GM23338 (cell line): ENCODE measurements around the gene LZIC. TPM values are rescaled to one million over a fixed set of nuclear protein-coding genes. Genes with fewer than 3 reads are reported as not detected.

Experiments used
- ATAC-seq: fragments of 200-7000 bp; cut with Tn5 transposase; 3 replicates; pipeline ENCODE4 v1.9.1; 2020
- DNase-seq: peaks from one replicate; pipeline ENCODE4 v3.0.0-alpha.2; 2015; ENCODE audit warnings: low spot score
- H2AFZ ChIP-seq: fragments of 200-600 bp; sonication (generic); 2 replicates; pipeline ENCODE4 v1.8.0; 2016; ENCODE audit warnings: antibody characterized with exemption, mild to moderate bottlenecking, moderate library complexity
- H3F3A ChIP-seq: fragments of 200-600 bp; sonication (generic); replicated peaks from 2 replicates; pipeline ENCODE4 v1.8.0; 2017; ENCODE audit warnings: antibody characterized with exemption, mixed run types, low read depth
- H3K27ac ChIP-seq: fragments of 200-600 bp; sonication (generic); 2 replicates; pipeline ENCODE4 v1.6.1; 2016; ENCODE audit warnings: low read depth
- H3K27me3 ChIP-seq: fragments of 200-600 bp; sonication (generic); 2 replicates; pipeline ENCODE4 v1.8.0; 2016; ENCODE audit warnings: mild to moderate bottlenecking, mixed run types, moderate library complexity; ENCODE audit not compliant: insufficient read depth
- H3K36me3 ChIP-seq: fragments of 200-600 bp; sonication (generic); 2 replicates; pipeline ENCODE4 v1.8.0; 2016; ENCODE audit warnings: mild to moderate bottlenecking; ENCODE audit not compliant: insufficient read depth
- H3K4me1 ChIP-seq: fragments of 200-600 bp; sonication (generic); 2 replicates; pipeline ENCODE4 v1.8.0; 2016; ENCODE audit warnings: mild to moderate bottlenecking, moderate library complexity; ENCODE audit not compliant: insufficient read depth
- H3K4me2 ChIP-seq: fragments of 200-600 bp; sonication (generic); 2 replicates; pipeline ENCODE4 v1.7.1; 2017; ENCODE audit warnings: mixed run types
- H3K4me3 ChIP-seq: fragments of 200-600 bp; sonication (generic); 2 replicates; pipeline ENCODE4 v1.6.1; 2016; ENCODE audit warnings: mixed run types
- H3K79me2 ChIP-seq: fragments of 200-600 bp; sonication (generic); replicated peaks from 2 replicates; pipeline ENCODE4 v1.8.0; 2017; ENCODE audit warnings: mild to moderate bottlenecking; ENCODE audit not compliant: insufficient read depth
- H3K9me2 ChIP-seq: fragments of 200-600 bp; sonication (generic); 2 replicates; pipeline ENCODE4 v1.8.0; 2017; ENCODE audit not compliant: insufficient read depth
- H4K20me1 ChIP-seq: fragments of 200-600 bp; sonication (generic); replicated peaks from 2 replicates; pipeline ENCODE4 v1.8.0; 2017; ENCODE audit warnings: mild to moderate bottlenecking; ENCODE audit not compliant: insufficient read depth
- H3K27ac Mint-ChIP-seq: 2 replicates; pipeline ENCODE4 v1.8.0; 2020; ENCODE audit warnings: inconsistent platforms, mild to moderate bottlenecking, moderate library complexity, mixed read lengths
- H3K27me3 Mint-ChIP-seq: 3 replicates; pipeline ENCODE4 v1.8.0; 2022; ENCODE audit warnings: low read depth, mild to moderate bottlenecking, moderate library complexity, mixed read lengths, inconsistent platforms; ENCODE audit not compliant: insufficient read depth, poor library complexity
- H3K36me3 Mint-ChIP-seq: 3 replicates; pipeline ENCODE4 v1.8.0; 2021; ENCODE audit warnings: low read depth, mild to moderate bottlenecking, inconsistent platforms, moderate library complexity, mixed read lengths
- H3K4me1 Mint-ChIP-seq: 3 replicates; pipeline ENCODE4 v1.8.0; 2020; ENCODE audit warnings: mild to moderate bottlenecking, inconsistent platforms, mixed read lengths
- H3K4me3 Mint-ChIP-seq: 3 replicates; pipeline ENCODE4 v1.8.0; 2021; ENCODE audit warnings: moderate library complexity, mild to moderate bottlenecking, inconsistent platforms, mixed read lengths
- H3K9me3 Mint-ChIP-seq: 3 replicates; pipeline ENCODE4 v1.8.0; 2020; ENCODE audit warnings: moderate library complexity, mild to moderate bottlenecking, inconsistent platforms, mixed read lengths
- CREB1 ChIP-seq: fragments of 250-450 bp; sonication (Bioruptor Pico); IDR thresholded peaks from 2 replicates; pipeline ENCODE4 v1.5.0; 2020; ENCODE audit warnings: low read depth, mild to moderate bottlenecking, moderate library complexity
- EZH2phosphoT487 ChIP-seq: fragments of 200-600 bp; sonication (generic); IDR thresholded peaks from one replicate; pipeline ENCODE4 v1.8.1; 2018; ENCODE audit warnings: antibody characterized with exemption; ENCODE audit not compliant: unreplicated experiment
- JUNB ChIP-seq: IDR thresholded peaks from one replicate; pipeline ENCODE4 v1.6.1; 2016; ENCODE audit warnings: antibody characterized with exemption; ENCODE audit not compliant: unreplicated experiment
- NANOG ChIP-seq: IDR thresholded peaks from 2 replicates; pipeline ENCODE4 v1.6.1; 2016; ENCODE audit warnings: antibody characterized with exemption, borderline replicate concordance
- ZNF331 ChIP-seq: fragments of 250-450 bp; sonication (Bioruptor Pico); IDR thresholded peaks from 2 replicates; pipeline ENCODE4 v1.5.0; 2020; ENCODE audit warnings: low read depth, mild to moderate bottlenecking, moderate library complexity
- polyA plus RNA-seq: library from polyadenylated mRNA; unstranded; fragments of >200 nt; fragmentation: Nextera tagmentation; extraction: Ambion mirVana; gene quantifications from 2 replicates; pipeline ENCODE4 v1.2.1, GENCODE V29; 2016
- total RNA-seq: library from RNA; depleted of rRNA; stranded (reverse); fragments of >200 nt; shearing (Covaris generic); gene quantifications from 2 replicates; pipeline ENCODE4 v1.2.3, GENCODE V29; 2014
- TF ChIP-seq, protein P1 (sequence below): IDR thresholded peaks from 2 replicates; pipeline ENCODE4 v1.6.1; 2016; ENCODE audit warnings: antibody characterized with exemption
- TF ChIP-seq, protein P2 (sequence below), 2 experiments: fragments of 200-600 bp in 1 of 2; sonication (generic) in 1 of 2; conservative IDR thresholded peaks; 2 replicates each; pipeline versions ENCODE4 v1.5.1 to v1.6.1; 2016 to 2017; ENCODE audit warnings: antibody characterized with exemption in 2 of 2, low read depth in 2 of 2, mild to moderate bottlenecking in 2 of 2, moderate library complexity in 1 of 2
- TF ChIP-seq, protein P3 (sequence below): IDR thresholded peaks from one replicate; pipeline ENCODE4 v1.6.1; 2018; ENCODE audit warnings: antibody characterized with exemption; ENCODE audit not compliant: unreplicated experiment

LZIC gene
- total and polyA plus RNA-seq, 2 experiments from 2014 or later, result 19.4 to 23.5 TPM

DNA sequence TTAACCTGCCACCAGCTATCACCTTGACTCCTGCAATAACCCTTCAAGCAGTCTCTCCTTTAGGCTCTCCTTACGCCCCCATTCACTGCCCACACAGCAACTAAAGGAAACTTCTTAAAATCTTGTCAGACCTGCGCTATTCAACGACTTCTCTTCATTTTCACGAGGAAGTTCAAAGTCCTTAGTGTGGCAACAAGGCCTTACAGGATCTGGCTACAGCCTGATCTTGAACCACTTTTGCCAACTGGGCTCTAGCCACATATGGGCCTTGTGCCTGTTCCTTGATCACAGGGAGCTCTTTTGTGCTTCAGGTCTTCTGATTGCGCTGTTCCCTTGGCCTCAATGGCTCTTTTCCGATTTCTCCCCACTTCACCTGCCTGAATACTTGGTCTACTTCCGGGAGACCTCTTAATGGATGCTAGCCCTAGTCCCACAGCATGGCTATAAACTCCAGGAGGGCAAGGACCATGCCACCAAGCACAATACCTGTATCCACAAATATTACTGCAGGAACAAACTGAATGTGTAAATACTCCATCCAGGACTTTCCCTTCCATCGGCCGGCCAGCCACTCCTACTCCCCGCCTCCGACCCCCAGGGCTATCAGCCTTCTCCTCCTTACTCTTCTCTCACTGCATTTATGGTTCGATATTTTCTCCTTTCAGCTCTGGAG, 30.8 kb downstream of the LZIC start:
- Histone ChIP-seq H3K27me3 (no peaks in the 10 kb centered on the region), H3K9me2 (no peaks in the 10 kb centered on the region), H2AFZ (no peak overlapping the region), H3K4me3 (no peak overlapping the region), H3K4me1 (peaks cover 26% of the 10 kb centered on the region), H3F3A (peaks cover 3% of the 10 kb centered on the region), H3K27ac (no peak overlapping the region), H3K4me2 (no peak overlapping the region), H3K79me2 (peaks cover 22% of the 10 kb centered on the region), H4K20me1 (no peaks in the 10 kb centered on the region), H3K36me3 (no peaks in the 10 kb centered on the region)
- Mint-ChIP-seq H3K4me3 (peak overlapping the region; percentile 36), H3K4me1 (peaks cover 31% of the 10 kb centered on the region), H3K9me3 (no peaks in the 10 kb centered on the region), H3K27me3 (peaks cover 16% of the 10 kb centered on the region), H3K36me3 (no peaks in the 10 kb centered on the region; the same call in 2 of the 3 replicates), H3K27ac (peak overlapping the region; percentile 70)
- ATAC-seq, result no peak
- TF ChIP-seq NANOG (no peak), JUNB (no peak), CREB1 (CRISPR knock-in tag) (no peak), ZNF331 (no peak), EZH2phosphoT487 (no peak)
- TF ChIP-seq, protein P1, sequence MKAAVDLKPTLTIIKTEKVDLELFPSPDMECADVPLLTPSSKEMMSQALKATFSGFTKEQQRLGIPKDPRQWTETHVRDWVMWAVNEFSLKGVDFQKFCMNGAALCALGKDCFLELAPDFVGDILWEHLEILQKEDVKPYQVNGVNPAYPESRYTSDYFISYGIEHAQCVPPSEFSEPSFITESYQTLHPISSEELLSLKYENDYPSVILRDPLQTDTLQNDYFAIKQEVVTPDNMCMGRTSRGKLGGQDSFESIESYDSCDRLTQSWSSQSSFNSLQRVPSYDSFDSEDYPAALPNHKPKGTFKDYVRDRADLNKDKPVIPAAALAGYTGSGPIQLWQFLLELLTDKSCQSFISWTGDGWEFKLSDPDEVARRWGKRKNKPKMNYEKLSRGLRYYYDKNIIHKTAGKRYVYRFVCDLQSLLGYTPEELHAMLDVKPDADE, result no peak
- TF ChIP-seq, protein P2, sequence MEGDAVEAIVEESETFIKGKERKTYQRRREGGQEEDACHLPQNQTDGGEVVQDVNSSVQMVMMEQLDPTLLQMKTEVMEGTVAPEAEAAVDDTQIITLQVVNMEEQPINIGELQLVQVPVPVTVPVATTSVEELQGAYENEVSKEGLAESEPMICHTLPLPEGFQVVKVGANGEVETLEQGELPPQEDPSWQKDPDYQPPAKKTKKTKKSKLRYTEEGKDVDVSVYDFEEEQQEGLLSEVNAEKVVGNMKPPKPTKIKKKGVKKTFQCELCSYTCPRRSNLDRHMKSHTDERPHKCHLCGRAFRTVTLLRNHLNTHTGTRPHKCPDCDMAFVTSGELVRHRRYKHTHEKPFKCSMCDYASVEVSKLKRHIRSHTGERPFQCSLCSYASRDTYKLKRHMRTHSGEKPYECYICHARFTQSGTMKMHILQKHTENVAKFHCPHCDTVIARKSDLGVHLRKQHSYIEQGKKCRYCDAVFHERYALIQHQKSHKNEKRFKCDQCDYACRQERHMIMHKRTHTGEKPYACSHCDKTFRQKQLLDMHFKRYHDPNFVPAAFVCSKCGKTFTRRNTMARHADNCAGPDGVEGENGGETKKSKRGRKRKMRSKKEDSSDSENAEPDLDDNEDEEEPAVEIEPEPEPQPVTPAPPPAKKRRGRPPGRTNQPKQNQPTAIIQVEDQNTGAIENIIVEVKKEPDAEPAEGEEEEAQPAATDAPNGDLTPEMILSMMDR (conservative IDR thresholded peaks at IDR 0.05; ENCODE audit: low read depth in 2 of 2), result no peak
- TF ChIP-seq, protein P3, sequence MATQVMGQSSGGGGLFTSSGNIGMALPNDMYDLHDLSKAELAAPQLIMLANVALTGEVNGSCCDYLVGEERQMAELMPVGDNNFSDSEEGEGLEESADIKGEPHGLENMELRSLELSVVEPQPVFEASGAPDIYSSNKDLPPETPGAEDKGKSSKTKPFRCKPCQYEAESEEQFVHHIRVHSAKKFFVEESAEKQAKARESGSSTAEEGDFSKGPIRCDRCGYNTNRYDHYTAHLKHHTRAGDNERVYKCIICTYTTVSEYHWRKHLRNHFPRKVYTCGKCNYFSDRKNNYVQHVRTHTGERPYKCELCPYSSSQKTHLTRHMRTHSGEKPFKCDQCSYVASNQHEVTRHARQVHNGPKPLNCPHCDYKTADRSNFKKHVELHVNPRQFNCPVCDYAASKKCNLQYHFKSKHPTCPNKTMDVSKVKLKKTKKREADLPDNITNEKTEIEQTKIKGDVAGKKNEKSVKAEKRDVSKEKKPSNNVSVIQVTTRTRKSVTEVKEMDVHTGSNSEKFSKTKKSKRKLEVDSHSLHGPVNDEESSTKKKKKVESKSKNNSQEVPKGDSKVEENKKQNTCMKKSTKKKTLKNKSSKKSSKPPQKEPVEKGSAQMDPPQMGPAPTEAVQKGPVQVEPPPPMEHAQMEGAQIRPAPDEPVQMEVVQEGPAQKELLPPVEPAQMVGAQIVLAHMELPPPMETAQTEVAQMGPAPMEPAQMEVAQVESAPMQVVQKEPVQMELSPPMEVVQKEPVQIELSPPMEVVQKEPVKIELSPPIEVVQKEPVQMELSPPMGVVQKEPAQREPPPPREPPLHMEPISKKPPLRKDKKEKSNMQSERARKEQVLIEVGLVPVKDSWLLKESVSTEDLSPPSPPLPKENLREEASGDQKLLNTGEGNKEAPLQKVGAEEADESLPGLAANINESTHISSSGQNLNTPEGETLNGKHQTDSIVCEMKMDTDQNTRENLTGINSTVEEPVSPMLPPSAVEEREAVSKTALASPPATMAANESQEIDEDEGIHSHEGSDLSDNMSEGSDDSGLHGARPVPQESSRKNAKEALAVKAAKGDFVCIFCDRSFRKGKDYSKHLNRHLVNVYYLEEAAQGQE, result no peak
- no peak for DNase-seq
